ENCODE measurements around the gene DPRX.

- TF ChIP-seq, protein P1, sequence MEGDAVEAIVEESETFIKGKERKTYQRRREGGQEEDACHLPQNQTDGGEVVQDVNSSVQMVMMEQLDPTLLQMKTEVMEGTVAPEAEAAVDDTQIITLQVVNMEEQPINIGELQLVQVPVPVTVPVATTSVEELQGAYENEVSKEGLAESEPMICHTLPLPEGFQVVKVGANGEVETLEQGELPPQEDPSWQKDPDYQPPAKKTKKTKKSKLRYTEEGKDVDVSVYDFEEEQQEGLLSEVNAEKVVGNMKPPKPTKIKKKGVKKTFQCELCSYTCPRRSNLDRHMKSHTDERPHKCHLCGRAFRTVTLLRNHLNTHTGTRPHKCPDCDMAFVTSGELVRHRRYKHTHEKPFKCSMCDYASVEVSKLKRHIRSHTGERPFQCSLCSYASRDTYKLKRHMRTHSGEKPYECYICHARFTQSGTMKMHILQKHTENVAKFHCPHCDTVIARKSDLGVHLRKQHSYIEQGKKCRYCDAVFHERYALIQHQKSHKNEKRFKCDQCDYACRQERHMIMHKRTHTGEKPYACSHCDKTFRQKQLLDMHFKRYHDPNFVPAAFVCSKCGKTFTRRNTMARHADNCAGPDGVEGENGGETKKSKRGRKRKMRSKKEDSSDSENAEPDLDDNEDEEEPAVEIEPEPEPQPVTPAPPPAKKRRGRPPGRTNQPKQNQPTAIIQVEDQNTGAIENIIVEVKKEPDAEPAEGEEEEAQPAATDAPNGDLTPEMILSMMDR (IDR thresholded peaks at IDR 0.05), result no peak
- TF ChIP-seq POLR2A (IDR thresholded peaks at IDR 0.05), result no peak
Measured at GRCh38 chr19:53612762-53613526, 18.9 kb upstream of the DPRX start.
